ENCODE measurements around the gene SCEL.

DNA sequence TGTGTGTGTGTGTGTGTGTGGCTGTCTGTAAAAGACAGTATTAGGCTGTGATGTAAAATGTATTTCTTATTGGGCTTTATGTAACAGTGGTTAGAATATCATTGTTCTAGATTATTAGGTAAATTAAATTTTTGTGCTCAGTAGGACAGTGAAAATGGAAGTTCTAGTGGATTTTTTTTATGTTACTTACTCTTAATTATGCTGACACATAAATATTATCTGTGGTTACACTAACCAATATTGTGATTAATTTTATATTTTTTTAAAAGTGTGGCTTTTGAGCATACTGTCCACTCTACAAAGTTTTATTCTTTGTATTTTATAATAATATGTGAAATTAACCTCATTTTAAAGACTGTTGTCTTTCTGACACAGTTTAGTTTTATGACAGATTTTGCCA lies 80.5 kb downstream of the SCEL start:
- TF ChIP-seq, protein P1, sequence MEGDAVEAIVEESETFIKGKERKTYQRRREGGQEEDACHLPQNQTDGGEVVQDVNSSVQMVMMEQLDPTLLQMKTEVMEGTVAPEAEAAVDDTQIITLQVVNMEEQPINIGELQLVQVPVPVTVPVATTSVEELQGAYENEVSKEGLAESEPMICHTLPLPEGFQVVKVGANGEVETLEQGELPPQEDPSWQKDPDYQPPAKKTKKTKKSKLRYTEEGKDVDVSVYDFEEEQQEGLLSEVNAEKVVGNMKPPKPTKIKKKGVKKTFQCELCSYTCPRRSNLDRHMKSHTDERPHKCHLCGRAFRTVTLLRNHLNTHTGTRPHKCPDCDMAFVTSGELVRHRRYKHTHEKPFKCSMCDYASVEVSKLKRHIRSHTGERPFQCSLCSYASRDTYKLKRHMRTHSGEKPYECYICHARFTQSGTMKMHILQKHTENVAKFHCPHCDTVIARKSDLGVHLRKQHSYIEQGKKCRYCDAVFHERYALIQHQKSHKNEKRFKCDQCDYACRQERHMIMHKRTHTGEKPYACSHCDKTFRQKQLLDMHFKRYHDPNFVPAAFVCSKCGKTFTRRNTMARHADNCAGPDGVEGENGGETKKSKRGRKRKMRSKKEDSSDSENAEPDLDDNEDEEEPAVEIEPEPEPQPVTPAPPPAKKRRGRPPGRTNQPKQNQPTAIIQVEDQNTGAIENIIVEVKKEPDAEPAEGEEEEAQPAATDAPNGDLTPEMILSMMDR (IDR thresholded peaks at IDR 0.05; ENCODE audit: poor library complexity) = no peak
- no peak for TF ChIP-seq EZH2phosphoT487 (IDR thresholded peaks at IDR 0.05; ENCODE audit: low read depth, severe bottlenecking, unreplicated experiment)
- TF ChIP-seq EZH2 (IDR thresholded peaks at IDR 0.05; ENCODE audit: borderline replicate concordance) = no peak

All from hepatocyte (in vitro differentiated cells).